Nucleus accumbens (tissue), 56 donors: ENCODE results near the gene AQP10.
"Not testable (repeated sequence)": the region's sequence is repeated elsewhere in the genome, so short reads cannot be mapped to it uniquely, and the experiment has no call there.

Source experiments
- DNase-seq, 56 donors: peaks; one replicate each; lab custom pipeline; 2025; lab: John Stamatoyannopoulos, UW

AQP10 gene

DNA sequence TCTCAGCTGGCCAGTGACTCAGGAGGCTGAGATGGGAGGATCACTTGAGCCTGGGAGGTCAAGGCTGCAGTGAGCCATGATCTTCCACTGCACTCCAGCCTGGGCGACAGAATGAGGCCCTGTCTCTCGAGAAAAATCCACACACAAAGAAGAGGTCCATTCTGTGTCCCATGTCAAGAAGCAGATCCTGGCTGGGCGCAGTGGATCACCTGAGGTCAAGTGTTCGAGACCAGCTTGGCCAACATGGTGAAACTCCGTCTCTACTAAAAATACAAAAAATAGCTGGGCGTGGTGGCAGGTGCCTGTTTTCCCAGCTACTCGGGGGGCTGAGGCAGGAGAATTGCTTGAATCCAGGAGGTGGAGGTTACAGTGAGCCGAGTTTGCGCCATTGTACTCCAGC is 20.5 kb downstream of the AQP10 start:
- DNase-seq = not testable (repeated sequence)

GRCh38 chr1:154342132-154342531 is 21.2 kb downstream of the AQP10 start:
- peak in 1 of 56 donors; percentile 14 for DNase-seq

- DNase-seq = no peak
These were observed 22.1 kb downstream of the AQP10 start for GRCh38 chr1:154342836-154343472.

GRCh38 chr1:154344977-154345837 is 24.3 kb downstream of the AQP10 start:
- DNase-seq = peak in 7 of 56 donors; percentile 5 to 28 (median 12)

GRCh38 chr1:154346276-154346917 is 25.5 kb downstream of the AQP10 start:
- DNase-seq = no peak

DNA sequence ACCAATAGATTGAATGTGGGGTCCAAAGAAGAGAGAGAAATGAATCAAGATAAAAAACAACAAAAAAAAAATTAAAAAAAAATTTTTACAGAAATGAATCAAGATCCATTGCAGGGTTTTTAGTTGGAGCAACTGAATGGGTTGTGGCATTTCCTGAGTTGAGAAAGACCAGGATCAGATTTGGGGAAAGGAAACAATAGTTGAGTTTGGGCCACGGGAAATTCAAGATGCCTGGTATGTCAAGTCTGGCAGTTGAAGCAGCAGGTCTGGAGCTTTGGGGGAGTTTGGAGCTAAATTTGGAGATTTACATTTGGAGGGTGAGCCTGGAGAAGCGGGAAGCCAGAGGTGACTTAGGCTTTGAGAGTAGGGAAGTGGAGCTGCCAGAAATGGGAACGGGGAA is 27.1 kb downstream of the AQP10 start:
- no peak for DNase-seq

DNA sequence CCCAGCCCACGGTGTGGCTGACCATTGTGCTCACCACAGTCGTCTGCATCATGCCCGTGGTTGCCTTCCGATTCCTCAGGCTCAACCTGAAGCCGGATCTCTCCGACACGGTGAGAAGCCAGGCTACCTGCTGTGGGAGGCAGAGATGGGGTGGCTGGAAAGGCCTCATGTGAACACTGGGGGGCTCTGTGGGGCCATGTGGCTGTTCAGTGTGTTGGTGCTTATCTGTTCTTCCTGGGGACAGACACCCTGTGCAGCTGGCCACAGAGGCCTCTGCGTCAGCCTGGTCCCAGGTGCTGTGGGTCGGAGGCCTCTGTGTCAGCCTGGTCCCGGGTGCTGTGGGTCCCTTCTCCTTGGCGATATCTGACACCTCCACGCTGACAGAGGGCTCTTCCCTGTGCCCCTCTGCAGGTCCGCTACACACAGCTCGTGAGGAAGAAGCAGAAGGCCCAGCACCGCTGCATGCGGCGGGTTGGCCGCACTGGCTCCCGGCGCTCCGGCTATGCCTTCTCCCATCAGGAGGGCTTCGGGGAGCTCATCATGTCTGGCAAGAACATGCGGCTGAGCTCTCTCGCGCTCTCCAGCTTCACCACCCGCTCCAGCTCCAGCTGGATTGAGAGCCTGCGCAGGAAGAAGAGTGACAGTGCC is 27.7 kb downstream of the AQP10 start:
- DNase-seq = peak in 1 of 56 donors; percentile 8

DNA sequence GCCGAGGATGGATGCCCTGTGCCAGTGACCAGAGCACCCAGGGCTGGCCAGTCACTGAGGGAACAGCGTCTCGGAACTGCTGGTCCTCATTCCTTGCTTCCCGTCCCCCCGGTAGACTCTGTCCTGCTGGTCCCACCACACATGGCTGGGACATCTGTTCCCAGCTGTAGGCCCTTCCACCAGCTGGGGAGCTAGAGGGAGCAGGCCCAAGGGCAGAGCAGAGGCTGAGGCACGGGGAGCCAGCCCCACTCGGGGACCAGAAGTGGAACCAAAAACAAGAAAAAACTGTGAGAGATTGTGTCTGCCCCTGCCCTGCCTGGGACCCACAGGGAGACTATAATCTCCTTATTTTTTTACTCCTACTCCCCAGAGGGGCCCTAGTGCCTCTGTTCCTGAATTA is 28.2 kb downstream of the AQP10 start:
- DNase-seq = no peak

GRCh38 chr1:154350383-154350782 is 29.5 kb downstream of the AQP10 start:
- DNase-seq = no peak

- DNase-seq = no peak
These were observed 30.6 kb downstream of the AQP10 start for GRCh38 chr1:154351363-154352068.

- DNase-seq = no peak
These were observed 31.3 kb downstream of the AQP10 start for GRCh38 chr1:154352245-154352580.

- peak in 25 of 56 donors; percentile 14 to 61 (median 30) for DNase-seq
These were observed 31.9 kb downstream of the AQP10 start for GRCh38 chr1:154352581-154353459.

DNA sequence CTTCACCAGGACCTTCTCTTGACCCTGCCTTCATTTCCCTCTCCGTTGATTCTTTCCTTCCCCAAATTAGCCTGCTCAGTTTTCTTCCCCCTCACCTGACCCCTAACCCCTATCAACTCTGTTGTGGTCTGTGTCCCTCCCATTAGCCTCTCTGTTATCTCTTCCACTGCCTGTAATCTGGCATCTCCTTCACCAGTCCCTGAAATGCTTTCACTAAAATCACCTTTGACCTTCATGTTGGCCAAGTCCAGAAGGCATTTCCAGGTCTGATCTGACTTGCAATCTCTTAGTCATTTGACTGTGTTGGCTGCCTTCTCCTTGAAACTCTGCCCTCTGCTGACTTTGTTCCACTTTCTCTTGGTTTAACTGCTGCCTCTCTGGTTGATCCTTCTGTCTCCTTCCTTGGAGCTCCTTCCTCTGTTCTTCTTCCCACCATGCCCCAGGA is 32.6 kb downstream of the AQP10 start:
- DNase-seq = peak in 1 of 56 donors; percentile 15

DNA sequence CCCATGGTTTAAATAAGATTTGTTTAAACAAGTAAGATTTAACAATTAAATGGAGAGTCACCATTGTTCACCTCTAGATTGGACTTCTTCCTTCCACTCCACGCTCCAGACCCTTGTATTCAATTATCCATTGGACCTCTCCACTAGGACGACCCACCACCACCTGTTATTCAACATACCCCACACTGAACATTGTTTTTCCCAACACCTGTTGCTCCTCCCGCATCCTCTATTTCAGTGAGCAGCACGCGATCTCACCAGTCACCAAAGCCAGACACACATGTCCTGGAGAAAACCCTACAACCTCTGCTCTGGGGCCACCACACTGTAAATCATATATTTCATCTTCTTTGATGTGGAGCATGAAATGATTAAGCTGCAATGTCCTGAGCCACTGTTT is 33.1 kb downstream of the AQP10 start:
- DNase-seq = no peak

DNA sequence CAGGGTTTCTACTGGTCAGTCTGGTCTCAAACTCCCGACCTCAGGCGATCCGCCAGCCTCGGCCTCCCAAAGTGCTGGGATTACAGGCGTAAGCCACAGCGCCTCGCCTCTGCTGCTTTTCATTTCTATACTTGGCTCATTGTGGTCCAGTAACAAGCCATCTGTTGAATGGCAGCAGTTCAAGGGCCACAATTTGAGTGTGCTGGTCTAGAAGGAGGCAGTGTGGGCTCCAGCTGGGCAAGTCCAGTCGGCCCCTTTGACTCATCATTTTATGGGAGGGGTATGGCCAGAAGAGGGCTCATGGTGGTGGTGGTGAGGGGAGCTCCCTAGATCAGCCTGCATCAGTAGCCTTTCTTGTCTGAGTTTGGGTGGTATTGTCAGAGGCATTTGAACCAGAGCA is 37.6 kb downstream of the AQP10 start:
- no peak for DNase-seq

DNA sequence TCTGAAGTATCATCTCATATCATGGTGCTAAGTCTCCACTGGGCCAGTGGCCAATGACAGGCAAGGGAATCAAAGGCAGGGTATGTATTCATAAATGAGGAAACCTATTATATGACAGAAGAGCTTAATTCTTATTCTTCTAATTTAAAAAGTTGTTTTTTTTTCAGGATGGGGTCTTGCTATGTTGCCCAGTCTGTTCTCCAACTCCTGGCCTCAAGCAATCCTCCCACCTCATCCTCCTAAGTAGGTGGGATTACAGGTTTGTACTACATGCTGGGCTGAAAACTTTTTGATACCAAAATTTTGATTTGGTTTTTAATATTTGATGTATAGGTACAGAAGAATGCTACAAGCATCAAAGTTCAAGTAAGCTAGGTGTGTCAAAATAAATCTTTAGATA is 39.4 kb downstream of the AQP10 start:
- no peak for DNase-seq

GRCh38 chr1:154360881-154361280 is 40.0 kb downstream of the AQP10 start:
- DNase-seq = not testable (repeated sequence)

DNA sequence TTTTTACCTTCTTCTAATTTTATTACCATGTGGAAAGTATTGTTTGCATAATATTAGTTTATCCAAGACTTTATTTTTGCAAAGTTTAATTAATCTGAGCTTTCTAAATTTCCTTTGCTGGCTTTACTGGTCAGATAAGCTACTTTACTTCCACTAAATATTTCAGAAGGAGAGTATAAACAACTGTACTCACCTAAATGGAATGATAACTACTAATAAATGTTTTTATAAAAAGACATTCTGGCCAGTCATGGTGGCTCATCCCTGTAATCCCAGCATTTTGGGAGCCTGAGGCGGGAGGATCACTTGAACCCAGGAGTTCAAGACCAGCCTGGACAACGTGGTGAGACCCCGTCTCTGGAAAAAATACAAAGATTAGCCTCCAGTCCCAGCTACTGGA is 40.5 kb downstream of the AQP10 start:
- no peak for DNase-seq

DNA sequence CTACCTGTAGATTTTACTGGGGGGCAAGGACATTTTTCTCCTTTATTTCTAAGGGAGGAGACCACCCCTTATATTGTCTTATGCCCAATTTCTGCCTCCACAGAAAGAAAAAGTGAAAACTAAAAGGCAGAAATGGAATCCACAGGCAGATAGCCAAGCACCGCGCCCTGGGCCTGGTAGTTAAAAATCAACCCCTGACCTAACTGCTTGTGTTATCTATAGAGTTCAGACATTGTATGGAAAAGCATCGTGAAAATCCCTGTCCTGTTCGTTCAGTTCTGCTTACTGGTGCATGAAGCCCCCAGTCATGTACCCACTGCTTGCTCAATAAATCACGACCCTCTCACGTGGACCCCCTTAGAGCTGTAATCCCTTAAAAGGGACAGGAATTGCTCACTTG is 50.5 kb downstream of the AQP10 start:
- DNase-seq = no peak
